ENCODE measurements around the gene TGOLN2. TPM values are rescaled to one million over a fixed set of nuclear protein-coding genes. Genes with fewer than 3 reads are reported as not detected.
"Not testable (repeated sequence)": the region's sequence is repeated elsewhere in the genome, so short reads cannot be mapped to it uniquely, and the experiment has no call there.

The TGOLN2 gene
- total and polyA plus RNA-seq, 11 donors = 15.5 to 130 (median 82.9) TPM

DNA sequence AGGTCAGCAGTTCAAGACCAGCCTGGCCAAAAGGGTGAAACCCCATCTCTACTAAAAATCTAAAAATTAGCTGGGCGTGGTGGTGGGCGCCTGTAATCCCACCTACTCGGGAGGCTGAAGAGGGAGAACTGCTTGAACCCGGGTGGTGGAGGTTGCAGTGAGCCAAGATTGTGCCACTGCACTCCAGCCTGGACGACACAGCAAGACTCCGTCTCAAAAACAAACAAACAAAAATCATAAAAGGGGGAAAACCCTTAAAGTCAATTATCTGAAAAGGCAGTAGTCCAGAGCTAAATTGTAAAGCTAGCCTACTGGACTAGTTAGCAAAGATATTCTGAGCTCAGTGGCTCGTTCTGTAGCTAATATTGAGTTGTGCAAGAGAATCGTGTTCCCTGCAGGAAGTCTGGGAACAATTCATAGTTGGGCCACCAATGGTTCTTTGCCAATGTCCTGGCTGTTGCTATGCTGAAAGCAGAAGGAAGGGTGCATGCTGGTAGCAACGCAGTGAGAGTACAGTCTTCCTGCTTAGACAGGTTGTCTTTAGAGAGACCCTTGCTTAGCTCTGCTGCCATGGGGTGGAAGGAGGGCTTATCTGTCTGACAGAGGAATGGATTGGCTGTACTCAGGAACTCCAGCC, 4.3 kb downstream of the TGOLN2 start:
- H3K27ac ChIP-seq = no peak overlapping the region
- intact Hi-C loops (cut with DNase I) = no loop called here
- peaks cover 2 to 81% (median 45%) of the 10 kb centered on the region in 12 donors for H3K4me1 ChIP-seq
- no peak for ATAC-seq
- no peak for DNase-seq
- TF ChIP-seq, protein P1, sequence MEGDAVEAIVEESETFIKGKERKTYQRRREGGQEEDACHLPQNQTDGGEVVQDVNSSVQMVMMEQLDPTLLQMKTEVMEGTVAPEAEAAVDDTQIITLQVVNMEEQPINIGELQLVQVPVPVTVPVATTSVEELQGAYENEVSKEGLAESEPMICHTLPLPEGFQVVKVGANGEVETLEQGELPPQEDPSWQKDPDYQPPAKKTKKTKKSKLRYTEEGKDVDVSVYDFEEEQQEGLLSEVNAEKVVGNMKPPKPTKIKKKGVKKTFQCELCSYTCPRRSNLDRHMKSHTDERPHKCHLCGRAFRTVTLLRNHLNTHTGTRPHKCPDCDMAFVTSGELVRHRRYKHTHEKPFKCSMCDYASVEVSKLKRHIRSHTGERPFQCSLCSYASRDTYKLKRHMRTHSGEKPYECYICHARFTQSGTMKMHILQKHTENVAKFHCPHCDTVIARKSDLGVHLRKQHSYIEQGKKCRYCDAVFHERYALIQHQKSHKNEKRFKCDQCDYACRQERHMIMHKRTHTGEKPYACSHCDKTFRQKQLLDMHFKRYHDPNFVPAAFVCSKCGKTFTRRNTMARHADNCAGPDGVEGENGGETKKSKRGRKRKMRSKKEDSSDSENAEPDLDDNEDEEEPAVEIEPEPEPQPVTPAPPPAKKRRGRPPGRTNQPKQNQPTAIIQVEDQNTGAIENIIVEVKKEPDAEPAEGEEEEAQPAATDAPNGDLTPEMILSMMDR (IDR thresholded peaks at IDR 0.05) = no peak
- no peak for TF ChIP-seq POLR2A (IDR thresholded peaks at IDR 0.05)
- WGBS, 4 donors = 75 to 88% (median 79%) methylated on average over 9 of the region's 9 CpGs
- no peaks in the 10 kb centered on the region for H3K27me3 ChIP-seq
- peak overlapping the region in 1 of 12 donors; percentile 10 for H3K4me3 ChIP-seq
- no peaks in the 10 kb centered on the region for H3K9me3 ChIP-seq
- H3K36me3 ChIP-seq = peaks cover 0 to 81% (median 65%) of the 10 kb centered on the region in 9 donors

DNA sequence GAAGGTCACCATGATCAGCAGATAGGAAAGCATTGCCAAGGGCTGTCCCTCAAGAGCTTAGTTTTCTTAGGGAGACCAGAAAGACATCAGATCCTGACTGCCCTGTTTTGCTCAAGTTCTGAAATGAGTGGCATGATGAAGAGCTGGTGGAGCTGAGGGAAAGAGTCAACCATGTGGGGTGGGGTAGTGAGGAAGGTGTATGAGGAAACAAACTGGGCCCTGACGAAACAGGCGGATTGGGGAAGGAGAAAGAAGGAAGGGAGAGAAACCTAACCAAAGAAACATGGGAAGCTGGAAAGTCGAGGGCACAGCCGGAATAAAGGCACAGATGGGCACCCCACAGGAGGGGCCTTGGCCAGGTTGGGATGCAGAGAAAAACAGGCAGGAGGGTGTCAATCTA, 8.0 kb downstream of the TGOLN2 start:
- no peak overlapping the region for H3K27ac ChIP-seq
- peaks cover 0 to 99% (median 83%) of the 10 kb centered on the region in 9 donors for H3K36me3 ChIP-seq
- 91 to 96% (median 95%) methylated on average over 4 of the region's 4 CpGs for WGBS, 4 donors
- H3K9me3 ChIP-seq = no peaks in the 10 kb centered on the region
- DNase-seq (no peak), ATAC-seq (no peak)
- H3K4me1 ChIP-seq = peaks cover 0 to 69% (median 24%) of the 10 kb centered on the region in 12 donors
- intact Hi-C loops (cut with DNase I) = loop anchor here in 1 of 10 donors (2.0 kb wide), 1 partner anchor 23 kb away; no protein-coding TSS in a partner anchor
- TF ChIP-seq, protein P1 (IDR thresholded peaks at IDR 0.05) = no peak
- TF ChIP-seq POLR2A (IDR thresholded peaks at IDR 0.05) = no peak
- no peak overlapping the region for H3K4me3 ChIP-seq
- H3K27me3 ChIP-seq = no peaks in the 10 kb centered on the region

DNA sequence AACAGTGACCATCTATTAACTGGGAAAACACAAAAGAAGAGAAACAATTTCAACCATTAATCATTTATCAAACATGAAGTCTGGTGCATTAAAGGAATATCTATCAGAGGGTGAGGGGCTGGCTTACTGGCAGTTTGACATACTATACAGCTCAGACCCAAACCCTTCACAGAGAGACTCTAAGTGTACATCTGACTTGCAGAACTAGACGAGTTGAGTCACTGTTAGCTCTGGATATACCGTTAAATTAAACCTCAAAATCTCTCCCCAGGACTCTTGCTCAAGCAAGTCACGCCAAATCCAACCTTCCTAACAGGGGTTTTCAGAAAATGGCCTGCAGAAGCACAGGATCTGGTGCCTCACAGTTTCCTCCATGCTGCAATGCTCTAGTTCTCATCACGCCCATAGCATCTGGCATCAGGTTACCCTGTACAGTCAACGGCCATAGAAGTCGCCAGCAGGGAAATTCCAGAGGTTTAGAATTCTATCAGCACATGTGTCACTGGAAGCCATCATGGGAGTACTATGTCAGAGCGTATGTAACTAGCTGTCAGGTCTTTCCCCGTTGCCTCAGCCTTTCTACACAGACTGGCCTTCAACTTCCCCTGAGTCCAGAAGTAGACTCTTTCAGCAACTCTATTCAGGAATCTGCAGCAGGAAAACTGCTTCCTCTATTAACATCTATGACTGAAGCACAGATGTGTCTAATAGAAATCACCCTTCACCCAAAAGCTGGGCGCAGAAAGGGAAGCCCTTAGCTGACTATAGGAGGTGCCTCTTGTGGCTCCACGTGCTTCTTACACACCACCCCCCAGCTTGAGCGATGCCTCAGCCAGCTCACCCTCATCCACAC, 9.3 kb downstream of the TGOLN2 start:
- Histone ChIP-seq H3K4me3 (no peak overlapping the region), H3K27me3 (no peaks in the 10 kb centered on the region), H3K27ac (peak overlapping the region in 1 of 12 donors; percentile 48), H3K36me3 (peaks cover 0 to 91% (median 74%) of the 10 kb centered on the region in 9 donors), H3K4me1 (peaks cover 0 to 56% (median 13%) of the 10 kb centered on the region in 12 donors), H3K9me3 (no peaks in the 10 kb centered on the region)
- intact Hi-C loops (cut with DNase I) = loop anchor here in 1 of 10 donors (2.0 kb wide), 1 partner anchor 24 kb away; no protein-coding TSS in a partner anchor
- TF ChIP-seq, protein P1 (IDR thresholded peaks at IDR 0.05) = no peak
- no peak for TF ChIP-seq POLR2A (IDR thresholded peaks at IDR 0.05)
- WGBS, 4 donors = 65 to 80% (median 72%) methylated on average over 11 of the region's 11 CpGs
- DNase-seq = no peak
- peak in 2 of 4 donors; percentile 31 to 45 for ATAC-seq

DNA sequence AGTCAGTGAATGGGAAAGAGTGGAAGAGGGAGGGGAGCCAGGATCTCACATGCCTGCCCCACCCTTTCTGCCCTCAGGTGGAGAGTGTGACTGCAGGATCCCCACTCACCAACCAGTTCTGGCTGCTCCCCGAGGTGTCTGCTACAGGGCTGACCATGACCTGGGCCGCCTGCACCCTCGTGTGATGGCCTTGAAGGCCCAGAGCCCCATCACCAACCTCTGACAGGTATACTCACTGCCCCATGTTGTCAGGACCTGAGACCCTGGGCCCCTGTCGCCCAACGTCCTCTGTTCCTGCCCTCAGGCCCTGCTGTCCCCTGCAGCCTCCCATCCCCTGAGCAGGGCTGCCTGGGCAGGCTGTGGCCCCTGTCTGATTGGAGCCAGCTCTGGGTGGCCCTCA, 11.9 kb downstream of the TGOLN2 start:
- not testable (repeated sequence) for H3K9me3 ChIP-seq, H3K4me3 ChIP-seq, DNase-seq, ATAC-seq, H3K27me3 ChIP-seq, H3K27ac ChIP-seq
- intact Hi-C loops (cut with DNase I) = loop anchor here in 2 of 10 donors (1.0 to 2.0 kb wide), 2 partner anchors 27 kb away; no protein-coding TSS in a partner anchor
- Histone ChIP-seq H3K36me3 (peaks cover 0 to 65% (median 48%) of the 10 kb centered on the region in 9 donors), H3K4me1 (peaks cover 0 to 30% (median 6%) of the 10 kb centered on the region in 12 donors)
- 75 to 78% methylated on average over 5 of the region's 5 CpGs; no CpG with 5 or more reads in 2 of the 4 donors for WGBS, 4 donors

Measured in heart left ventricle (tissue), 16 donors.